Fibroblast of pulmonary artery (primary cell): ENCODE data around the gene ANKRD29.

Source experiments
- DNase-seq: peaks from one replicate; pipeline ENCODE4 v3.0.0-alpha.2; 2010; ENCODE audit warnings: low read depth
- H3K4me3 ChIP-seq: replicated peaks from 2 replicates; pipeline ENCODE4 v1.5.1; 2011; ENCODE audit warnings: low read depth, mild to moderate bottlenecking, control low read depth, low read length, moderate library complexity
- CTCF ChIP-seq: IDR thresholded peaks from 2 replicates; pipeline ENCODE4 v1.5.1; 2011; ENCODE audit warnings: mild to moderate bottlenecking, control low read depth, low read length, inconsistent platforms; ENCODE audit errors: missing control alignments

Gene ANKRD29

GRCh38 chr18:23661735-23662308 is 889 bp downstream of the ANKRD29 start:
- DNase-seq, result no peak
- TF ChIP-seq CTCF, result no peak
- H3K4me3 ChIP-seq, result peak overlapping the region; percentile 49

GRCh38 chr18:23658285-23658684 is 4.4 kb downstream of the ANKRD29 start:
- peak; percentile 18 for DNase-seq
- no peak overlapping the region for H3K4me3 ChIP-seq
- no peak for TF ChIP-seq CTCF

GRCh38 chr18:23652232-23652631 is 10.5 kb downstream of the ANKRD29 start:
- no peak for TF ChIP-seq CTCF
- H3K4me3 ChIP-seq, result no peak overlapping the region
- no peak for DNase-seq

GRCh38 chr18:23650968-23651927 is 11.5 kb downstream of the ANKRD29 start:
- DNase-seq, result peak; percentile 85
- TF ChIP-seq CTCF, result no peak
- H3K4me3 ChIP-seq, result no peak overlapping the region

- no peak overlapping the region for H3K4me3 ChIP-seq
- DNase-seq, result no peak
- TF ChIP-seq CTCF, result no peak
Observed at GRCh38 chr18:23648940-23649607, 13.6 kb downstream of the ANKRD29 start.

- H3K4me3 ChIP-seq, result no peak overlapping the region
- no peak for DNase-seq
- TF ChIP-seq CTCF, result no peak
Observed at GRCh38 chr18:23648456-23648855, 14.3 kb downstream of the ANKRD29 start.
